Activated naive CD8-positive, alpha-beta T cell treated with anti-CD3 and anti-CD28 coated beads, Interleukin-2, amount 50 U/mL, for 24 hours (primary cell): ENCODE data around the gene MCM8.

ENCODE experiments used
- ATAC-seq: fragments of 150-1000 bp; cut with Tn5 transposase; one replicate; pipeline ENCODE4 v1.10.0; 2021
- DNase-seq: peaks from one replicate; pipeline ENCODE4 v3.0.0; 2021
- H3K27ac Mint-ChIP-seq: one replicate; pipeline ENCODE4 v1.8.0; 2021; ENCODE audit warnings: mild to moderate bottlenecking, mixed read lengths
- H3K27me3 Mint-ChIP-seq: one replicate; pipeline ENCODE4 v1.8.0; 2021; ENCODE audit warnings: mixed read lengths
- H3K36me3 Mint-ChIP-seq: one replicate; pipeline ENCODE4 v1.8.0; 2021; ENCODE audit warnings: low read depth, mixed read lengths
- H3K4me1 Mint-ChIP-seq: one replicate; pipeline ENCODE4 v1.8.0; 2021; ENCODE audit warnings: mixed read lengths
- H3K4me3 Mint-ChIP-seq: one replicate; pipeline ENCODE4 v1.8.0; 2021; ENCODE audit warnings: mild to moderate bottlenecking, moderate library complexity, mixed read lengths
- H3K9me3 Mint-ChIP-seq: one replicate; pipeline ENCODE4 v1.8.0; 2021; ENCODE audit warnings: mixed read lengths

The MCM8 gene

DNA sequence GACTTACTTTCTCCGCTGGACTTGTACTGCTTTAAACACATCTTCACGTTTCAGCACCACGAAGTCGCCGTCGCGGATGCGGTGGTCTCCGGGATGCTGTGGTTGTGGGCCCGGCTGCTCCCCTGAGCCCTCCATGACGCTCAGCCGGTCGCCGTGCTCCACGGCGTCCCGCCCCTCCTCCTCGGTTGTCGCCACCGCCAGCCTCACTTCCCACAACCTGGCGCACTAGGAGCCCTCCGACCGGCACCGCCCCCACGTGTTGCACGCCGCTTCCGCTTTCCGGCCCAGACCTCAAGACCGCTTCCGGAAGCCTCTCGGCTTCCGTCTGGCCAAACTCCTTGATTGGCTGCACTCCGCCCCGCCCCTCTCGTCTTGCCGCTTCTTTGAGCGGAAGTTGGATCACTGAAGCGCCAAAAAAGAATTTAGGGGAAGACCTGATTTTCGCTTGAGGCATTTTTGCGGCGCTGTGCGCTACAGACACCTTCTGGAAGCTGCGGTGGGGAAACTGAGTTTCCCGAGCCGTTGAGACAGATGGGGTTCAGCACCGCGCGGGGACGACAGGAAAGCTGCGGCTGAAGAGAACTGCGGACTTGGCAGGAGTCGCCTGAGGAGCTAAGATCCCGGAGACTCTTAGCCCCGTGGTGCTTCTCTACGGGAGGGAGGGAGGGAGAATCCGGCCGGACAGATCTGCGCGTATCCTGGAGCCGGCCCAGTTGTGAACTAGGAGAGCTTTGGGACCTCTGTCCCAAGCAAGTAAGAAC, at the start of gene MCM8, which contains the start of gene TRMT6:
MCM8 (plus strand) TSS at position 382 of the 761 bp plus-strand sequence. CDS start 1,364 bp downstream, outside the sequence.
TRMT6 (minus strand) TSS at position 263 of the 761 bp plus-strand sequence; CDS start at position 135, 128 bp downstream.
- Mint-ChIP-seq H3K9me3 (no peaks in the 10 kb centered on the region), H3K4me3 (peak within 1 kb of the TSS; percentile 99), H3K36me3 (peaks cover 68% of the 10 kb centered on the region), H3K4me1 (peaks cover 67% of the 10 kb centered on the region), H3K27ac (peak within 1 kb of the TSS; percentile 100), H3K27me3 (peaks cover 3% of the 10 kb centered on the region)
- DNase-seq (peak; percentile 98), ATAC-seq (peak; percentile 90)

DNA sequence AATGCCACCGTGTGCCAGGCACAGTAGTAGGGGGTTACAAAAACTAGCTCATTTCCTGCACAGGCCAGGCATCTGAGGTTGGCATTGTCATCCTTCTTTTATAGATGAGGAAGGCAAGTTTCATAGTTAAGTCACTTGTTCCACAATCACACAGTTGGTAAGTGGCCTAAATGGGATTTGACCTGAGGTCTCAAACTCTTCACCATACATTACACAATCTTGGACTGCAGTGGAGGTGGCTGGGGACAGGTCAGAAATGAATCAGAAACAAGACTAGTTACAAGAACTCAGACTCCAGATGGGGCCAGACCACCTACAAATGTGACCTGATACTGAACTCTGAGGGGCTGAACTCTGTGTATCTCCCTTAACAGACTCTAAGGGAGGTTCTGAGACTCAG, 49.5 kb upstream of the MCM8 start:
- DNase-seq (no peak), ATAC-seq (no peak)
- no peak overlapping the region for H3K4me3 Mint-ChIP-seq
- peaks cover 43% of the 10 kb centered on the region for H3K27me3 Mint-ChIP-seq
- H3K4me1 Mint-ChIP-seq = no peaks in the 10 kb centered on the region
- H3K27ac Mint-ChIP-seq = no peak overlapping the region
- H3K9me3 Mint-ChIP-seq = no peaks in the 10 kb centered on the region
- H3K36me3 Mint-ChIP-seq = no peaks in the 10 kb centered on the region

- H3K4me1 Mint-ChIP-seq = peaks cover 10% of the 10 kb centered on the region
- H3K36me3 Mint-ChIP-seq = no peaks in the 10 kb centered on the region
- no peak overlapping the region for H3K27ac Mint-ChIP-seq
- H3K4me3 Mint-ChIP-seq = no peak overlapping the region
- ATAC-seq = no peak
- DNase-seq = no peak
- H3K9me3 Mint-ChIP-seq = no peaks in the 10 kb centered on the region
- H3K27me3 Mint-ChIP-seq = peaks cover 74% of the 10 kb centered on the region
These were observed 41.5 kb upstream of the MCM8 start for GRCh38 chr20:5908981-5909380.

DNA sequence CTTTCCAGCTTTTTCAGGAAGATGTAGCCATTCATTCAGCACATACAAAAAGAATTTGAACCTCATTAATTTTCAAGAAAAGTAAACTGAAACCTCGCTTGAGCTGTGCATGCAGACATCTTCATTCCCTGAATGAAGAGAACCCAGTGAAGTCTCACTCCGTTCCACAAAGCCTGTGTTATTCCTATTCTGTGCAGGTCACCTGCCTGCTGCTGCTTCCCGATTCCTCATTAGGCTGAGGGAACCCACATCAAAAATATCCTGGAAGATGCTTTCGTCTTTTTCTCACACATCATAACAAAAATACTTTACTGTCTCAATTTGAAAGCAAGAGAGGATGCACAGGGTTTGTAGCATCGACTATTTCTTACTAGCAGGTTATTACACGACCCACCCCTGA, 40.3 kb upstream of the MCM8 start:
- H3K27ac Mint-ChIP-seq = no peak overlapping the region
- ATAC-seq (no peak), DNase-seq (no peak)
- H3K27me3 Mint-ChIP-seq = peaks cover 78% of the 10 kb centered on the region
- peaks cover 10% of the 10 kb centered on the region for H3K4me1 Mint-ChIP-seq
- H3K4me3 Mint-ChIP-seq = no peak overlapping the region
- no peaks in the 10 kb centered on the region for H3K36me3 Mint-ChIP-seq
- H3K9me3 Mint-ChIP-seq = no peaks in the 10 kb centered on the region

GRCh38 chr20:5913166-5913565, 37.3 kb upstream of the MCM8 start:
- Mint-ChIP-seq H3K27me3 (peaks cover 59% of the 10 kb centered on the region), H3K4me3 (no peak overlapping the region), H3K4me1 (peaks cover 10% of the 10 kb centered on the region), H3K27ac (no peak overlapping the region), H3K36me3 (no peaks in the 10 kb centered on the region), H3K9me3 (no peaks in the 10 kb centered on the region)
- DNase-seq = no peak
- ATAC-seq = no peak

- ATAC-seq (no peak), DNase-seq (no peak)
- no peaks in the 10 kb centered on the region for H3K9me3 Mint-ChIP-seq
- H3K4me1 Mint-ChIP-seq = peaks cover 25% of the 10 kb centered on the region
- peaks cover 45% of the 10 kb centered on the region for H3K27me3 Mint-ChIP-seq
- no peak overlapping the region for H3K4me3 Mint-ChIP-seq
- H3K27ac Mint-ChIP-seq = no peak overlapping the region
- H3K36me3 Mint-ChIP-seq = no peaks in the 10 kb centered on the region
These were observed 35.6 kb upstream of the MCM8 start for GRCh38 chr20:5914859-5915258.

DNA sequence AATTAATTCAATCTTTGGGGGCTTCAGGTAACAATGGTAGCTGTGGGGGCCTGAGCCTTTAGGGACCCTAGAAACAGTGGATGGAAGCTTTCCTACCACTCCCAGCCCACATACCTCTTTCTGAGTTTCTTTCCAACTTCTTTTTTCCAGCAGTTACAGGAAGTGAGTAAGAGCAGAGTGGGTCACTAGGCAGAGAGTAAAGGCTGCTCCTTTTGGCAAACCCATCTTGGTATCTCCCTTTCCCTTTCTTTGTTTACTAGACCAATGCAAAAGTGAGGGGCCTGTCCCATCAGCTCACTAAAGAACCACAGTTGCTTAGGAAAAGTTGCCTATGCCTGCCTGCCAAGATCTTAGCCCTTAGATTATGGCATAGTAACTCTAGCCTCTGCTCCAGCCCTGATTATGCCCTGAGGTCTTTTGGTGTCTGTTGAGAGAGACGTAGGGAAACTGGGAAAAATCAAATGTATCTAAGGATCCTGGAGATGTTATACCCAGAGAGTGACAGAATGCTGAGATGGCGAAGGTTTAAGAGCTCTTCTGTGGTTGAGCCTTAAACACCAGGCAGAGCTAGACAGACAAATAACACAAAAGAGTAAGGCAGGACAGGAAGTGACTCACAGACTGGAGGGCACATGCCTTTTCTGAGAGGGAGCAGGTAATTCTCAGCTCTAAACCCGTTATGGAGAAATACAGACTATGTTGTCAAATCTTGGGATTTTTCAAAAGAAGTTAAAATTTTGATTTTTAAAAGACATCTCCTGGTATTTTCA, 31.4 kb upstream of the MCM8 start:
- Mint-ChIP-seq H3K4me3 (peak overlapping the region; percentile 45), H3K27ac (peak overlapping the region; percentile 72), H3K36me3 (no peaks in the 10 kb centered on the region), H3K9me3 (no peaks in the 10 kb centered on the region), H3K27me3 (peaks cover 29% of the 10 kb centered on the region), H3K4me1 (peaks cover 23% of the 10 kb centered on the region)
- DNase-seq = no peak
- peak; percentile 80 for ATAC-seq

GRCh38 chr20:5919626-5920544, 30.6 kb upstream of the MCM8 start:
- Mint-ChIP-seq H3K27ac (peak overlapping the region; percentile 72), H3K9me3 (no peaks in the 10 kb centered on the region), H3K36me3 (no peaks in the 10 kb centered on the region), H3K4me3 (peak overlapping the region; percentile 10), H3K27me3 (peaks cover 26% of the 10 kb centered on the region), H3K4me1 (peaks cover 23% of the 10 kb centered on the region)
- ATAC-seq = peak; percentile 85
- DNase-seq = peak; percentile 30

DNA sequence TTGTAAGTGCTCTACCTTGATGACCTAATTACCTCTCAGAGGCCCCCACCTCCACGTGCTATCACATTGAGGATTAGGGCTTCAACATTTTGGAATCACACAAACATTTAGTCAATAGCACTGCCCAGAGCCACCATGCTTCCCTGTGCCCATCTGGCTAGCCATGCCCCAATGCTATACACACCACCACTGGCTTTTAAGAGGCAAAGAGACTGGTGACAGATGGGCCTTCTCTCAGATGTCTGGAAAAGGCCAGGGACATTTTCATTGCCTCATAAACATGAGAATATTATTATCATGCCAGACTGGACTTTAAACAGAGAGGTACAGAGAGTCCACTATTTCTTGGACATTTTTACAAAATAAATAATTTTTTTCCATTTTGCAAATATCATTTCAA, 29.9 kb upstream of the MCM8 start:
- Mint-ChIP-seq H3K36me3 (no peaks in the 10 kb centered on the region), H3K9me3 (no peaks in the 10 kb centered on the region), H3K4me1 (peaks cover 23% of the 10 kb centered on the region), H3K27ac (peak overlapping the region; percentile 39), H3K4me3 (no peak overlapping the region), H3K27me3 (peaks cover 23% of the 10 kb centered on the region)
- DNase-seq = no peak
- ATAC-seq = no peak

DNA sequence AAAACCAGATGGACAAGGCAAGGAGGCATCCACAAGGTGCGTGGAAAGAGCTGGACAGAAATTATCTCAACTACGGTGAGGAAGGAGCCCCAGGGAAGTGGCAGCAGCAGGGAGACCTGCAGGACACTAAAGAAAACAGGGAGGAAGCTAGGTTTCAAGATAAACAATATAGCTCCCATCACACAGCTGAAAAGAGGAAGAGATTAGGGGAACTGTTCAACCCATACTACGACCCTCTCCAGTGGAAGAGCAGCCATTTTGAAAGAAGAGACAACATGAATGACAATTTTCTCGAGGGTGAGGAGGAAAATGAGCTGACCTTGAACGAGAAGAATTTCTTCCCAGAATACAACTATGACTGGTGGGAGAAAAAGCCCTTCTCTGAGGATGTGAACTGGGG, 27.0 kb upstream of the MCM8 start:
- Mint-ChIP-seq H3K4me1 (peaks cover 21% of the 10 kb centered on the region), H3K27me3 (peaks cover 20% of the 10 kb centered on the region), H3K4me3 (no peak overlapping the region), H3K36me3 (no peaks in the 10 kb centered on the region), H3K27ac (no peak overlapping the region), H3K9me3 (no peaks in the 10 kb centered on the region)
- DNase-seq = no peak
- ATAC-seq = no peak

GRCh38 chr20:5925551-5925950, 24.9 kb upstream of the MCM8 start:
- Mint-ChIP-seq H3K4me3 (no peak overlapping the region), H3K27ac (no peak overlapping the region), H3K4me1 (peaks cover 2% of the 10 kb centered on the region), H3K27me3 (peaks cover 27% of the 10 kb centered on the region), H3K36me3 (no peaks in the 10 kb centered on the region), H3K9me3 (no peaks in the 10 kb centered on the region)
- ATAC-seq (no peak), DNase-seq (no peak)

- H3K9me3 Mint-ChIP-seq = no peaks in the 10 kb centered on the region
- no peak for DNase-seq
- no peaks in the 10 kb centered on the region for H3K4me1 Mint-ChIP-seq
- peaks cover 19% of the 10 kb centered on the region for H3K27me3 Mint-ChIP-seq
- H3K36me3 Mint-ChIP-seq = no peaks in the 10 kb centered on the region
- no peak for ATAC-seq
- H3K4me3 Mint-ChIP-seq = no peak overlapping the region
- no peak overlapping the region for H3K27ac Mint-ChIP-seq
These were observed 22.5 kb upstream of the MCM8 start for GRCh38 chr20:5927749-5928462.

DNA sequence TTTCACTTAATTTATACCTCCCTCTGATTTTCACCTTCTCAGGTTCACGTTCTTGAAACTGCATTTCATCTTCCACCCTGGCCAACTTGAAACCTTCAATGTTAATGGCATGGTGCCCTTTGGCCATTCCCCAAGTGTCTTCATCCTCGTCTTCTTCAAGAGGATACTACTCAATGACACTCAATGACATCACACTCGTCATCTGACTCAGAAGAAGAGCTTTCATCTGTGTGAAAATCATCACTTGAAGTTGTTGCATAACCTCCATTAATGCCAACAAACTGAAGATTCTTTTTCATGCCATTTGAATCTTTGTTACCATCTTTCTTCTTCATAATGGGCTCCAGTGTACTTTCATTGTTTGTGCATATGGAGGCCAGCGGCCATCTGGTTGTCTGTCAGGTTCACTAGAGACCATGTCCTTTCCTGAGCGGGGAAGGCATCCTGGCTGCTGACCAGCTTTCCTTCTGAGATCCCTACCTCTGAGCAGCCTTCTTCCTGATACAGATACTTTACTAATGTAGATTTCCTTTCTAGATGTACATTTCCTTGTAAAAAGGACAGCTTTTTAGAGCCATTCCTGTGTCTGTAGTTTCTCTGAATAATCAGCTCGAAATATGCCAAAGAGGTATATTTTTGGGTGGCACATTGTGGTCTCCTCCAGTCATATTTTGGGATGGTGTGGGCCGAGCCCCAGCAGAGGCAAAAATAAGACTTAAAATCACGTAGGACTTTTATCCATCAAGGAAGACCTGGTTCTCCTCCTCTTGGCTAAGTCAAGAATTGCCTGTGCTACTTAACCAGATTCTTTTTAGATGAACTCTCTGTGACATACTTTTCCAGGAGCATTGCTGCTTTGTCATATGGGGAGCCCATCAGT, 21.4 kb upstream of the MCM8 start:
- Mint-ChIP-seq H3K9me3 (no peaks in the 10 kb centered on the region), H3K4me3 (no peak overlapping the region), H3K27me3 (peaks cover 12% of the 10 kb centered on the region), H3K27ac (no peak overlapping the region), H3K4me1 (no peaks in the 10 kb centered on the region), H3K36me3 (no peaks in the 10 kb centered on the region)
- DNase-seq (no peak), ATAC-seq (no peak)
